Mesenchymal stem cell (in vitro differentiated cells and primary cell): ENCODE measurements around the gene CSNK1E.

Experiments
- DNase-seq: peaks from one replicate; pipeline ENCODE4 v3.0.0-alpha.2; 2013
- H2AFZ ChIP-seq: one replicate; pipeline ENCODE4 v1.6.1; 2013; ENCODE audit warnings: low read depth, mild to moderate bottlenecking, control low read depth, inconsistent platforms, low read length, moderate library complexity
- H2AK5ac ChIP-seq: 2 replicates; pipeline ENCODE4 v1.6.1; 2013; ENCODE audit warnings: low read length, moderate library complexity, mild to moderate bottlenecking, inconsistent platforms; ENCODE audit not compliant: severe bottlenecking
- H2BK120ac ChIP-seq: one replicate; pipeline ENCODE4 v1.6.1; 2013; ENCODE audit warnings: low read depth, mild to moderate bottlenecking, inconsistent platforms, low read length, moderate library complexity
- H2BK12ac ChIP-seq, 2 experiments: one replicate each; pipeline ENCODE4 v1.6.1; 2013; ENCODE audit warnings: inconsistent platforms in 2 of 2, low read length in 2 of 2, mild to moderate bottlenecking in 2 of 2, moderate library complexity in 2 of 2, control low read depth in 1 of 2
- H2BK15ac ChIP-seq: one replicate; pipeline ENCODE4 v1.6.1; 2013; ENCODE audit warnings: mild to moderate bottlenecking, low read depth, inconsistent platforms; ENCODE audit not compliant: poor library complexity, severe bottlenecking
- H2BK5ac ChIP-seq: 2 replicates; pipeline ENCODE4 v1.6.1; 2013; ENCODE audit warnings: low read depth, mild to moderate bottlenecking, low read length, control low read depth, inconsistent platforms; ENCODE audit not compliant: poor library complexity, severe bottlenecking
- H3K14ac ChIP-seq, 2 experiments: one replicate each; pipeline ENCODE4 v1.6.1; 2013; ENCODE audit warnings: inconsistent platforms in 2 of 2, low read length in 2 of 2, control low read depth in 1 of 2, mild to moderate bottlenecking in 1 of 2, moderate library complexity in 1 of 2
- H3K18ac ChIP-seq, 2 experiments: one replicate each; pipeline ENCODE4 v1.6.1; 2013; ENCODE audit warnings: inconsistent platforms in 2 of 2, low read length in 2 of 2, control low read depth in 1 of 2, low read depth in 1 of 2, mild to moderate bottlenecking in 1 of 2
- H3K23ac ChIP-seq, 2 experiments: one replicate each; pipeline ENCODE4 v1.6.1; 2013; ENCODE audit warnings: inconsistent platforms in 2 of 2, low read length in 2 of 2, mild to moderate bottlenecking in 2 of 2, moderate library complexity in 2 of 2, control low read depth in 1 of 2
- H3K27ac ChIP-seq: 2 replicates; pipeline ENCODE4 v1.5.1; 2013; ENCODE audit warnings: mild to moderate bottlenecking, moderate library complexity, low read length, control low read depth, inconsistent platforms; ENCODE audit not compliant: poor library complexity, severe bottlenecking
- H3K27me3 ChIP-seq, 2 experiments: 2 replicates each; pipeline versions ENCODE4 v1.6.1 to v1.7.0; 2013; ENCODE audit warnings: low read length in 2 of 2, mild to moderate bottlenecking in 2 of 2, moderate library complexity in 2 of 2, control low read depth in 1 of 2, inconsistent platforms in 1 of 2; ENCODE audit not compliant: control insufficient read depth in 1 of 2, insufficient read depth in 1 of 2
- H3K36me3 ChIP-seq, 2 experiments: 2 replicates each; pipeline versions ENCODE4 v1.6.1 to v1.7.0; 2013; ENCODE audit warnings: low read length in 2 of 2, control low read depth in 1 of 2, inconsistent platforms in 1 of 2, low read depth in 1 of 2, mild to moderate bottlenecking in 1 of 2; ENCODE audit not compliant: insufficient read depth in 2 of 2, control insufficient read depth in 1 of 2
- H3K4ac ChIP-seq, 2 experiments: one replicate each; pipeline ENCODE4 v1.6.1; 2013; ENCODE audit warnings: inconsistent platforms in 2 of 2, low read length in 2 of 2, mild to moderate bottlenecking in 2 of 2, moderate library complexity in 2 of 2, control low read depth in 1 of 2, low read depth in 1 of 2
- H3K4me1 ChIP-seq: 2 replicates; pipeline ENCODE4 v1.6.1; 2013; ENCODE audit warnings: low read depth, low read length, control low read depth; ENCODE audit not compliant: control insufficient read depth, insufficient read depth
- H3K4me2 ChIP-seq: 2 replicates; pipeline ENCODE4 v1.6.1; 2013; ENCODE audit warnings: low read length, mild to moderate bottlenecking, inconsistent platforms; ENCODE audit not compliant: poor library complexity, severe bottlenecking
- H3K4me3 ChIP-seq, 2 experiments: 2 replicates each; pipeline versions ENCODE4 v1.5.1 to v1.7.0; 2013; ENCODE audit warnings: low read length in 2 of 2, mild to moderate bottlenecking in 2 of 2, control low read depth in 1 of 2, low read depth in 1 of 2; ENCODE audit not compliant: insufficient read depth in 1 of 2
- H3K79me1 ChIP-seq: replicated peaks from 2 replicates; pipeline ENCODE4 v1.6.1; 2013; ENCODE audit warnings: mild to moderate bottlenecking, control low read depth, low read length, inconsistent platforms; ENCODE audit not compliant: poor library complexity, severe bottlenecking
- H3K9ac ChIP-seq: 2 replicates; pipeline ENCODE4 v1.7.0; 2013; ENCODE audit warnings: mild to moderate bottlenecking, low read length, moderate library complexity
- H3K9me3 ChIP-seq: 2 replicates; pipeline ENCODE4 v1.7.0; 2013; ENCODE audit warnings: mild to moderate bottlenecking, low read length; ENCODE audit not compliant: control insufficient read depth
- H4K8ac ChIP-seq: one replicate; pipeline ENCODE4 v1.6.1; 2013; ENCODE audit warnings: inconsistent platforms, mild to moderate bottlenecking, low read length, moderate library complexity
- H4K91ac ChIP-seq: one replicate; pipeline ENCODE4 v1.6.1; 2013; ENCODE audit warnings: mild to moderate bottlenecking, low read length, inconsistent platforms
- WGBS: methylation state at CpG from one replicate; pipeline ENCODE4 v1.1.7; 2013; ENCODE audit warnings: mixed read lengths; 5-methylcytosine and 5-hydroxymethylcytosine counted together

Gene CSNK1E

GRCh38 chr22:38273135-38273826, 44.0 kb downstream of the CSNK1E start:
- Histone ChIP-seq H3K9me3 (no peaks in the 10 kb centered on the region), H3K27me3 (peaks cover 0 to 3% of the 10 kb centered on the region in 2 experiments), H4K8ac (peak overlapping the region; percentile 96), H3K36me3 (peaks cover 0 to 20% of the 10 kb centered on the region in 2 experiments), H2BK12ac (peak overlapping the region; percentile 38 to 61), H3K27ac (no peak overlapping the region), H3K4me1 (peaks cover 26% of the 10 kb centered on the region), H2AFZ (peak overlapping the region; percentile 81), H3K18ac (peak overlapping the region; percentile 73 to 92), H2BK120ac (peak overlapping the region; percentile 99), H2AK5ac (no peak overlapping the region), H3K23ac (no peak overlapping the region), H3K4me3 (peak overlapping the region; percentile 85 to 93), H3K4me2 (peak overlapping the region; percentile 81), H4K91ac (peak overlapping the region; percentile 79), H3K4ac (peak overlapping the region; percentile 16 to 94), H2BK15ac (peak overlapping the region; percentile 91), H3K14ac (peak overlapping the region in 1 of 2 experiments; percentile 32), H3K79me1 (no peaks in the 10 kb centered on the region), H2BK5ac (peak overlapping the region; percentile 94), H3K9ac (peak overlapping the region; percentile 95)
- WGBS, result 30% methylated on average over 24 of the region's 26 CpGs
- DNase-seq, result peak; percentile 23

- H2BK5ac ChIP-seq, result peak within 1 kb of the TSS; percentile 94
- peak within 1 kb of the TSS; percentile 95 for H3K9ac ChIP-seq
- peak within 1 kb of the TSS in 1 of 2 experiments; percentile 98 for H3K14ac ChIP-seq
- H3K4ac ChIP-seq, result peak within 1 kb of the TSS; percentile 16 to 94
- peak within 1 kb of the TSS; percentile 96 for H4K8ac ChIP-seq
- peaks cover 0 to 3% of the 10 kb centered on the region in 2 experiments for H3K27me3 ChIP-seq
- no peaks in the 10 kb centered on the region for H3K79me1 ChIP-seq
- peak within 1 kb of the TSS; percentile 85 for H3K4me2 ChIP-seq
- peak within 1 kb of the TSS; percentile 81 for H2AFZ ChIP-seq
- H2BK15ac ChIP-seq, result peak within 1 kb of the TSS; percentile 91
- H2BK120ac ChIP-seq, result peak within 1 kb of the TSS; percentile 99
- peaks cover 28% of the 10 kb centered on the region for H3K4me1 ChIP-seq
- peak within 1 kb of the TSS; percentile 93 to 97 for H3K4me3 ChIP-seq
- H3K9me3 ChIP-seq, result no peaks in the 10 kb centered on the region
- peak within 1 kb of the TSS; percentile 79 for H4K91ac ChIP-seq
- peak within 1 kb of the TSS; percentile 38 to 61 for H2BK12ac ChIP-seq
- WGBS, result under 1% methylated on average over 81 of the region's 97 CpGs
- no peak within 1 kb of the TSS for H2AK5ac ChIP-seq
- H3K27ac ChIP-seq, result no peak within 1 kb of the TSS
- peak; percentile 66 for DNase-seq
- peak within 1 kb of the TSS in 1 of 2 experiments; percentile 61 for H3K23ac ChIP-seq
- peak within 1 kb of the TSS; percentile 73 to 92 for H3K18ac ChIP-seq
- peaks cover 0 to 20% of the 10 kb centered on the region in 2 experiments for H3K36me3 ChIP-seq
Observed at GRCh38 chr22:38272373-38273134, 44.7 kb downstream of the CSNK1E start, which contains the start of gene TMEM184B. Gene TMEM184B (minus strand): TSS chr22:38273010. CDS start chr22:38247961, 25,049 bp downstream.

- Histone ChIP-seq H3K79me1 (no peaks in the 10 kb centered on the region), H2AK5ac (no peak overlapping the region), H3K4ac (peak overlapping the region; percentile 2 to 69), H3K9me3 (no peaks in the 10 kb centered on the region), H3K36me3 (peaks cover 0 to 20% of the 10 kb centered on the region in 2 experiments), H4K8ac (no peak overlapping the region), H3K4me2 (peak overlapping the region; percentile 85), H2BK120ac (peak overlapping the region; percentile 54), H2AFZ (no peak overlapping the region), H3K4me1 (peaks cover 29% of the 10 kb centered on the region), H3K27ac (no peak overlapping the region), H3K18ac (peak overlapping the region in 1 of 2 experiments; percentile 90), H2BK12ac (peak overlapping the region in 1 of 2 experiments; percentile 32), H3K4me3 (peak overlapping the region; percentile 93 to 97), H3K14ac (peak overlapping the region in 1 of 2 experiments; percentile 98), H2BK5ac (no peak overlapping the region), H2BK15ac (no peak overlapping the region), H3K9ac (peak overlapping the region; percentile 95), H3K27me3 (peaks cover 0 to 3% of the 10 kb centered on the region in 2 experiments), H3K23ac (peak overlapping the region in 1 of 2 experiments; percentile 61), H4K91ac (peak overlapping the region; percentile 5)
- 5% methylated on average over 5 of the region's 7 CpGs for WGBS
- DNase-seq, result no peak
Observed at GRCh38 chr22:38271927-38272372, 45.3 kb downstream of the CSNK1E start.
